Measurements from ENCODE around the gene PBX1. TPM values are rescaled to one million over a fixed set of nuclear protein-coding genes. Genes with fewer than 3 reads are reported as not detected.

The PBX1 gene
- total RNA-seq, 1 experiment from 2014 or later: 9.8 TPM

DNA sequence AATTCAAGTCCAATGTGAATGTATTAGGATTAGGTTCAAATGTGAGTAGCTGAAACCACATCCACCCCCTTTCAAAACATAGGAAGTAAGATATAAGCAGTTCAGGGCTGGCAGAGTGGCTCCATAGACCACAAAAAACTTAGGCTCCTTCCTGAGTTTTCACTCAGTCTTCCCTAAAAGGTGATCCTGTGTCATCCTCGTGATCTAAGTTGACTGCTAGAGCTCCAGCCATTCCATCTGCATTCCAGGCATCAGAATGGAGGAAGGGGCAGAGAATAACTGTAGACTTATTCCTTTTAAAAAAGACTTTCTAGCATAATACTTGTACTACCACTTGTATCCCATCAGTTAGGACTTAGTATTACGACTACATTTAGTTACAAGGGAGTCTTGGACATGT lies 204.1 kb downstream of the PBX1 start:
- no TSS peak for BruUV-seq (replicated peaks)
- H3K9me3 ChIP-seq (ENCODE audit: low read length): no peaks in the 10 kb centered on the region
- no peak overlapping the region for H2AFZ ChIP-seq (ENCODE audit: low read length)
- no peak overlapping the region for H3K4me2 ChIP-seq (ENCODE audit: low read length)
- ChIA-PET POLR2A (ENCODE audit: unreplicated experiment) (no interaction called here), CTCF (no interaction called here)
- H3F3A ChIP-seq (ENCODE audit: low read length, unreplicated experiment): no peaks in the 10 kb centered on the region
- H3K79me2 ChIP-seq (ENCODE audit: low read length): no peaks in the 10 kb centered on the region
- no peak for ATAC-seq
- H3K9me2 ChIP-seq (replicated peaks; ENCODE audit: low read length): no peaks in the 10 kb centered on the region
- no peaks in the 10 kb centered on the region for H3K27me3 ChIP-seq (ENCODE audit: low read length)
- H3K4me1 ChIP-seq (ENCODE audit: insufficient read depth, low read length): peaks cover 31% of the 10 kb centered on the region
- intact Hi-C loops (cut with micrococcal nuclease): no loop called here
- H3K36me3 ChIP-seq (ENCODE audit: low read depth, low read length): no peaks in the 10 kb centered on the region
- no peak for DNase-seq
- no peaks in the 10 kb centered on the region for H4K20me1 ChIP-seq (ENCODE audit: low read length)
- no peak overlapping the region for H3K9ac ChIP-seq (ENCODE audit: low read length)
- no peak overlapping the region for H3K4me3 ChIP-seq (ENCODE audit: low read length)
- H3K27ac ChIP-seq (ENCODE audit: low read length): no peak overlapping the region
- TF ChIP-seq EZH2 (IDR thresholded peaks at IDR 0.05; ENCODE audit: low read length, unreplicated experiment) (no peak), CTCF (conservative IDR thresholded peaks at IDR 0.05; ENCODE audit: low read depth, low read length) (no peak), EZH2phosphoT487 (IDR thresholded peaks at IDR 0.05; ENCODE audit: borderline replicate concordance, low read length) (no peak)

GRCh38 chr1:164764333-164764732 lies 205.3 kb downstream of the PBX1 start:
- peaks cover 34% of the 10 kb centered on the region for H3K4me1 ChIP-seq (ENCODE audit: insufficient read depth, low read length)
- H3K79me2 ChIP-seq (ENCODE audit: low read length): no peaks in the 10 kb centered on the region
- H3K4me2 ChIP-seq (ENCODE audit: low read length): no peak overlapping the region
- no TSS peak for BruUV-seq (replicated peaks)
- H3K4me3 ChIP-seq (ENCODE audit: low read length): no peak overlapping the region
- no peaks in the 10 kb centered on the region for H3K27me3 ChIP-seq (ENCODE audit: low read length)
- intact Hi-C loops (cut with micrococcal nuclease): no loop called here
- ATAC-seq (no peak), DNase-seq (no peak)
- POLR2A ChIA-PET (ENCODE audit: unreplicated experiment): no interaction called here
- H3K36me3 ChIP-seq (ENCODE audit: low read depth, low read length): no peaks in the 10 kb centered on the region
- no peak overlapping the region for H2AFZ ChIP-seq (ENCODE audit: low read length)
- H3K9me2 ChIP-seq (replicated peaks; ENCODE audit: low read length): no peaks in the 10 kb centered on the region
- H4K20me1 ChIP-seq (ENCODE audit: low read length): no peaks in the 10 kb centered on the region
- no peak overlapping the region for H3K27ac ChIP-seq (ENCODE audit: low read length)
- CTCF ChIA-PET: no interaction called here
- no peak overlapping the region for H3K9ac ChIP-seq (ENCODE audit: low read length)
- no peaks in the 10 kb centered on the region for H3K9me3 ChIP-seq (ENCODE audit: low read length)
- no peaks in the 10 kb centered on the region for H3F3A ChIP-seq (ENCODE audit: low read length, unreplicated experiment)
- no peak for TF ChIP-seq CTCF (conservative IDR thresholded peaks at IDR 0.05; ENCODE audit: low read depth, low read length)
- TF ChIP-seq EZH2 (IDR thresholded peaks at IDR 0.05; ENCODE audit: low read length, unreplicated experiment): no peak
- TF ChIP-seq EZH2phosphoT487 (IDR thresholded peaks at IDR 0.05; ENCODE audit: borderline replicate concordance, low read length): no peak

DNA sequence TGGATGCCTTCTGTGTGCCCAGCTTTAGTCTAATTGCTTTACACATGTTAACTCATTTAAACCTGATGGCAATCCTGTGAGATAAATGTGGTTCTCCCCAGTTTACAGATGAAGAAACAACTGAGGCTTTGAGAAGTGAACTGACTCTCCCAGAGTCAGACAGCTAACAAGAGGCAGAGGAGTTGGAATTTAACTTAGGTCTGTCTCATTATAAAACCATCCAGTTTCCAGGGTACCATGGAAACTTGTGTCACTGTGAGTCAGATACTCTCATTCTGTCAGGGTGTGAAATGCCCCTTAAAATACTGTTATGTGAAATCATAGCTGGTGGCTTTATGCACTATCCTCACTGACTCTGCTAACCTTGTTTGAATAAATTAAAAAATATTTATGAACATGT lies 206.6 kb downstream of the PBX1 start:
- Histone ChIP-seq H3K4me2 (ENCODE audit: low read length) (peak overlapping the region; percentile 33), H3K27ac (ENCODE audit: low read length) (peak overlapping the region; percentile 19; the same call in 1 of the 2 replicates)
- CTCF ChIA-PET: interaction anchor here (0.6 kb wide), 1 partner anchor 92 kb away, joined by 3 read pairs; no protein-coding TSS in a partner anchor

More for the DNA sequence above, 206.6 kb downstream of the PBX1 start:
- Histone ChIP-seq H3K9me2 (replicated peaks; ENCODE audit: low read length) (no peaks in the 10 kb centered on the region), H3K36me3 (ENCODE audit: low read depth, low read length) (no peaks in the 10 kb centered on the region), H3K9me3 (ENCODE audit: low read length) (no peaks in the 10 kb centered on the region), H3K79me2 (ENCODE audit: low read length) (no peaks in the 10 kb centered on the region), H3K4me1 (ENCODE audit: insufficient read depth, low read length) (peaks cover 34% of the 10 kb centered on the region), H4K20me1 (ENCODE audit: low read length) (no peaks in the 10 kb centered on the region), H2AFZ (ENCODE audit: low read length) (no peak overlapping the region), H3K4me3 (ENCODE audit: low read length) (no peak overlapping the region), H3K9ac (ENCODE audit: low read length) (no peak overlapping the region), H3F3A (ENCODE audit: low read length, unreplicated experiment) (no peaks in the 10 kb centered on the region), H3K27me3 (ENCODE audit: low read length) (no peaks in the 10 kb centered on the region)
- no peak for TF ChIP-seq EZH2phosphoT487 (IDR thresholded peaks at IDR 0.05; ENCODE audit: borderline replicate concordance, low read length)
- TF ChIP-seq EZH2 (IDR thresholded peaks at IDR 0.05; ENCODE audit: low read length, unreplicated experiment): no peak
- no peak for TF ChIP-seq CTCF (conservative IDR thresholded peaks at IDR 0.05; ENCODE audit: low read depth, low read length)
- ATAC-seq (peak; percentile 66), DNase-seq (peak; percentile 81)
- intact Hi-C loops (cut with micrococcal nuclease): no loop called here
- BruUV-seq (replicated peaks): no TSS peak
- POLR2A ChIA-PET (ENCODE audit: unreplicated experiment): no interaction called here
